ENCODE measurements around the gene MYO1G. TPM values are rescaled to one million over a fixed set of nuclear protein-coding genes. Genes with fewer than 3 reads are reported as not detected.

MYO1G gene
- total RNA-seq, 1 donor from 2014 or later: 0.41 TPM

GRCh38 chr7:44969701-44970522 lies 8.9 kb downstream of the MYO1G start:
- DNase-seq (ENCODE audit: low spot score in 2 of 2) (no peak), FAIRE-seq (no peak)

DNA sequence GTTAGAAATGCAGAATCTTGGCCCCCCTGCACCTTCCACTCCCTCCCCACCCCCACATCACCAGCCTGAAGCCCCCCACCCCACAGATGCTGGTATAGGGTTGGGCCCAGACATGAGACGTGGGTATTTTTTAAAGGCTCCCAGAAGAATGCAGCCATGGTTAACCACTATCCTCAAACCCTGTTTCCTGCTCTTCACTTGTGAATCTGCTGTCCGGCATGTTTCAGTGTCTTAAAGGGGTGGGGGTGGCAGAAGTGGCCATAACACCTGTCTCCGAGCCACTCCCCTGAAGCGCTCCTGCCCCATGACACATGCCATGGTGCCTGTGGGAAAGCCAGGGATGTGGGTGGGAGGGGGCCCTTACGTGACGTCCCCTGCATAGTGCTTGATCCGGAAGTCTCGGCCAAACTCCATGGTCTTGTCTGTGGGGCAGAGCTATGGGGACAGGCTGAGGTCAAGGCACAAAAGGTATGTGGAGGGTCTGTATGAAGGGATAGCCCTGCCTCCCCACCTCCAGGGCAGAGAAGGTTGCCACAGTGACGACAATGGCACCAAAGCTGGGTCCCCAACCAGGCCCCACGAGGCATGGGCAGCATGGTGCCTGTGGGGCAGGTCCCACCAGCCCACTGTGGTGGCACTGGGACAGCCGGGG lies 9.6 kb downstream of the MYO1G start:
- FAIRE-seq: no peak
- DNase-seq (ENCODE audit: low spot score in 2 of 2): no peak

DNA sequence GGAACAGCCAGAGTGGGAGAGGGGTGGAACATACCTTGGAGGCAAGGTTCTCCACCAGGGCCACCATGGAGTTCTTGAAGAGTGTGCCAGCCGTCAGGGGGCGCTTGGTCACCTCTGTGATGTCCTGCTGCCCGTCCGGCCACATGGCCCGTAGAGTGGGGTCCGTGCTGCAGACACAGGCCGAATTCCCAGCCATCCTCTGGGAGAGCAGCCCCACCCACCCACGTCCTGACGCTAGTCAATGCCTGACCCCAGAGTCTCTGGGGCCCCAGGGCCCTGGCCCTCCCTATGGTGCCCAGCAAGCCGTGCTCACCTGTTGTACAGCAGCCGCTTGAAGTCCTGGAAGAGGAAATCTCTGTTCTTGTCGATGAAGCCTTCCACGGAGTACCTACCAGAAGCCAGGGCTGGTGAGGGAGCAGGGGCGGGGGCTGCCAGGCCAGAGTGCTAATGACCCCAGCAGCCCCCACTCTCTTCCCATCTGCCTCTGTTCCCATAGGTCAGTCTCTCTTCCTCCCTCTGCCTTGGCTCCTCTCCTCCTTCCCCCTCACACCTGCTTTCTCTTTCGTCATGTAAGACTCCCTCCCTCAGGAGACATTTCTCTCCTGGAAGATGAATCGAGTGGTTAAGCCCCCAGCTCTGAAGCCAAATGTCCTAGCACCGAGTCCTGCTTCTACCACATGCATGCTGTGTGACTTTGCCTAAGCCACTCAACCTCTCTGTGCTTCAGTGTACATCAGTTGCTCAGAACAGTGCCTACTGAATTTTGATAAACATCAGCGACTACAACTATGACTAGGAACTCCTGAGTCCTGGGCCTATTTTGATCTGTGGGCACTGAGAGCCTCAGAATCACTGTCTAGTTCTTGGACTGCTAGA lies 11.0 kb downstream of the MYO1G start:
- DNase-seq (ENCODE audit: low spot score in 2 of 2) (no peak), FAIRE-seq (no peak)

- DNase-seq (ENCODE audit: low spot score in 2 of 2) (no peak), FAIRE-seq (no peak)
Measured at GRCh38 chr7:44966731-44967538, 11.9 kb downstream of the MYO1G start.

DNA sequence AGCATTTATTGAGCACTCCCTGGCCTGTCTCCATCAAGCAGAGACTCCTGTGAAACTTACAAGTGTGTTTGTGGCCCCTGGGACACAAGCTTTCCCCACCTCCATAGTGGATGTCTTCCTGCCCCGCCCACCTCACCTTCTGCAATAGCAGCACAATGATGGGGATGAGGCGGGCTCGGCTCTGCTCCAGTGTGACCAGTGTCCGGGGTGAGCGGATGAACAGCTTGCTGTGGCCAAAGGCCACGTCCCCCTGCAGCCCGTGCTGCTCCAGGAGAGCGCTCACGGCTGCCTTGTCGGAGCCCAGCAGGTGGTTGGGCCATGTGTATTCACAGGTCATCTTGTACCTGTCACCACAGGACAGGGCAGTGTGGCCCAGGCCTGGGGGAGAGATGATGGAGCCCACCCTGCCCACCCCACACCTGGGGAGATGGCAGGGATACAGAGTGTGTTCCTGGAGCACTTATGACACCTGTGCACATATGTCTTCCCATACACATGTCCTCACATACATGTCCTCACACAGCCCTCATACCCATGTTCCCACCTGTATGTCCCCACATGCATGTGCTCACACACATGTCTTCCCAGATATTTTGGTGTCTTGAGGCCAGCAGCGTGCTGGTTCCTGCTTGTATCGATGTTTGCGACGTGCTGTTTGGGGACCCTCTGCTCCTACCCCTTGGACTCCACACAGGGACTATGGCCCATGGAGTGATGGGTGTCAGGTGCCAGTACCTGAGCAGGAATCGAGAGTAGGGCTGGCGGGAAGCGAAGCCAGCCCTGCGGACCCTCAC lies 12.7 kb downstream of the MYO1G start:
- FAIRE-seq: no peak
- DNase-seq (ENCODE audit: low spot score in 2 of 2): no peak

DNA sequence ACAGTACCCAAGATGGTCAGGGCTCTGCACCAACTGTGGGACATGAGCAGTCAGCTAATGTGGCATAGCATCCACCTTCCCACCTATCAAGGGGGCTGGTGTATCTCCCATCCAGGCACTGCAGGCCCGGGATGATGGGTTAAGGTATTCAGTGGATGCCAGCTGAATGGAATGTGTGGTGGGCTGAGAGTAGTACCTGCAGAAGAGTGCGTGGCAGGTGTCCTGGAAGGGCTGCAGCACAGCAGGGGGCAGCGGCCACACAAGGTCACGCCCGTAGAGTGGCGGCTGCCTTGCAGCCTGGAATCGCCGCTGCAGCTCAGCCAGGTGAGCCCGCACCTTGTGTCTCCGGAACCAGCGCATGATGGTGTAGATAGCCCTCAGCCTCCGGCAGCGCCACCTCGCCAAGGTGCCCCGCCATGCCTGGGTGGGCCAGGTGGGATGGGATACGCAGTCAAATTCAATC lies 13.3 kb downstream of the MYO1G start:
- FAIRE-seq (no peak), DNase-seq (ENCODE audit: low spot score in 2 of 2) (no peak)

DNA sequence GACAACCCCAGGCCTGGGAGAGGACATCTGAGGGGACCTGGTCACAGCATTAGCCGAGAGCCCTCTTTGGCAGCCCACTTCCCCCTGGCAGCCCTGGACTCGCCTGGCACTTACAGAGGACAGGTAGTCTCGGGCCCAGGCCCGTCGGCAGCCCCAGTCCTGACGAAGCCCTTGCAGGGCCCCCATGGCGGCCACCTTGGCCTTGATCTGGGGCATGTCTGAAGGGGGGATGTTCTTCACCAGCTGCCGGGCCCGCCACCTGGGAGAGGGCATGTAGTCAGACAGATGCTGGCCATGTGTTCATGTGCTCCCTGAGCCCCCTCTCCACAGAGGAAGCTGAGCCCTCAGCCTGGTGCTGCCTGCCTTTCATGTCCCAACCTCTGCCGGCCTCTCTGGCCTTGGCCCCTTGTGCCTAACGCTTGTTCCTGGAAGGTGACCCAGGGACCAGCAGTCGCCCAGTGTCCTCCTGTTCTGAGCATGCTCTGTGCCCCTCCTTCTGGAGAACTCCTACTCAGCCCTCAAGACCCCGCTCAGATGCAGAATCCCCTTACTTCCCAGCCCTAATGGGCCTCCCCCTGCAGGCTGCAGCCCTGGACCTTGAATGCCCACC lies 13.9 kb downstream of the MYO1G start:
- DNase-seq (ENCODE audit: low spot score in 2 of 2): no peak
- no peak for FAIRE-seq

DNA sequence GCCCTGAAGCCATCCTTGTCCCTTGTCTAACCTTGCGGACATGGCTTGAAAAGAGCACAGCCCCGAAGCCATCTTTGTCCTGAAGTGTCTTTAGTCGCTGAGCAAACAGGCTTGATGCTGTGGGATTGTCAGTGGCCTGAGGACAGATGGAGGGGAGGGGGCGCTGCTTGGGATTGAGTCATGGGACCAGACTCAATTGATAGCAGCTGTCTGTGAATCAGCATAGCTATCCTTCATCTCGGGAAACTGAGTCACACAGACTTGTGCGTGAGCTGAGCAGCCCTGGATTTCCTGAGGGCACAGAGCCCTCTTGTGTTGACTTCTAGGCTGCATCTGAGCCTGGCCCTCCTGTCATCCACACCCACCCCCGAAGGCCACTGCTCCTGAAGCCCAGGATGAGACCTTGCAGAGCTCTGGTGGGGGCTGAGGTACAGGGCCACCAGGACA lies 14.4 kb downstream of the MYO1G start:
- FAIRE-seq: no peak
- no peak for DNase-seq (ENCODE audit: low spot score in 2 of 2)

GRCh38 chr7:44963364-44964290 lies 15.2 kb downstream of the MYO1G start:
- DNase-seq (ENCODE audit: low spot score in 2 of 2): no peak
- FAIRE-seq: no peak

GRCh38 chr7:44962483-44963251 lies 16.1 kb downstream of the MYO1G start:
- FAIRE-seq (no peak), DNase-seq (ENCODE audit: low spot score in 2 of 2) (peak; percentile 63 to 81)

DNA sequence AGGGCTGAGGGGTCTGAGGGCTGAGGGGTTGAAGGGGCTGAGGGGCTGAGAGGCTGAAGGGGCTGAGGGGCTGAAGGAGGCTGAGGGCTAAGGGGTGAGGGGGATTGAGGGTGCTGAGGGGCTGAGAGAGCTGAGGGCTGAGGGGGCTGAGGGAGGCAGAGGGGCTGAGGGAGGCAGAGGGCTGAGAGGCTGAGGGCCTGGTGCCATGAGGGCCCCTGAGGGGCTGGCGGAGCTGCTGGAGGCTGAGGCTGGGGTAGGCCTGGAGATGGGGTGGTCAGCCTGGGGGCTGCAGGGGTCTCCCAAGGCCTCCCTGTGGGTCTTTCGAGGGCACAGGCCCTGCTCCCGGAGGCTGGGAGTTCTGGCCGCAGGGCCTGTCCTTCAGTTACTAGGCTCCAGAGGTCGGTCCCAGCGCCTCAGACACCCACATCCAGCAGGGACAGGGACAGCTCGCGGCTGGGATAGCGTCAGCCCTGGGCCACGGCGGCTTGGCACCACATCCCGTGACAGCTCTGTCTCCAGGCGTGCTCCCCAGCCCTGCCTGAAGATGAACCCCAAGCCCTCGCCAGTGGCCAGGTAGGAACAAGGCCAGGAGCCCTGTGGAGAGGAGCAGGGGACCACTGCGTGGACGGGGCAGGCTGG lies 16.9 kb downstream of the MYO1G start:
- no peak for DNase-seq (ENCODE audit: low spot score in 2 of 2)
- no peak for FAIRE-seq

DNA sequence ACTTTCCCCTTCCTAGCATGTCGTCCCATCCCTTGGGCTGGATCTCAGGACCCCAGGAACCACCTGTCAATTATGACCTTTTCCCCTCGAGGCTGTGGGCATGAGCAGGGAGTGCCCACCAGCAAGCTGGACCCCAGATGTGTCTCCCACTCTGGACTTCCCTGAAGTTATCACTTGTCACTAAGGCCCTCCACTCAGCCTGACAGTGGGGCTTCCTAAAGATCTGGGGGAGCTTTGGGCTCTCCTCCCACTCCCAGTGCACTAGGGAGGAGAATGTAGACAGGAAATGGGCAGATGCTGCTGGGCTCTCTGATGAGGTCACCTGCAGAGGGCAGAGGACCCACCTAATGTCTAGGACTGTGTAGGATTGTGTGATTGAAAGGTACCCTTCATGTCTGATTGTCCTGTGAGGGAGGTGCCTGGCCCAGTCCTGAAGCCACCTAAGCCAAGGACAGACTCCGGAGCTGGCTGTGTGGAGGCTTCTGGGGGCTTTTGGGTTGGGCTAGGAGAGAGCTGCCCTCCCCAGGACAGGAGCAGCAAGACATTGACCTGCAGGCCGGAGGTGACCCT lies 18.7 kb downstream of the MYO1G start:
- FAIRE-seq: no peak
- no peak for DNase-seq (ENCODE audit: low spot score in 2 of 2)

DNA sequence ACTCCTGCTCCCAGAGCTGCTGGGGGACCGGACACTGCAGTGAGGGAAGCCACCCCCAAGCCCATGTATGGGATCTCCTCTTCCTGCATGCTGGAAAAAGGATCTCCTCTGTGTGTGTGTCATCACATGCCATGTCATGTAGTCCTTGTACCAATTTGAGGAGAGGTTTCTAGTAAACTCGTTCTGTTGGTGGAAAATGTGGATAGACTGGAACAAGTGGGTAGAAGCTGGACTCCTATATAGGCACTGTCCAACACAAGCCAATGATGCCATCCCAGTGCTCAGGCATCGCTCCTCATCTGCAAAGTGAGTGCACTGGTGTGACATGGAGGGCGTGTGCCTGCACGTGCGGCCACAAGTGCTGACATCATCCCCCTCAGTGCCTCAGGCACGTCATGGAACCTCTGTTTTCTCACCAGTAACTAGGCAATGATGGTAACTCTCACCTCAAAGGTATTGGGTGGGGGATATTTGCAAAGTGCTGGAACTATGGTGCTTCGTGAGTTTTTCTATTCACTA lies 19.3 kb downstream of the MYO1G start:
- FAIRE-seq (no peak), DNase-seq (ENCODE audit: low spot score in 2 of 2) (no peak)

DNA sequence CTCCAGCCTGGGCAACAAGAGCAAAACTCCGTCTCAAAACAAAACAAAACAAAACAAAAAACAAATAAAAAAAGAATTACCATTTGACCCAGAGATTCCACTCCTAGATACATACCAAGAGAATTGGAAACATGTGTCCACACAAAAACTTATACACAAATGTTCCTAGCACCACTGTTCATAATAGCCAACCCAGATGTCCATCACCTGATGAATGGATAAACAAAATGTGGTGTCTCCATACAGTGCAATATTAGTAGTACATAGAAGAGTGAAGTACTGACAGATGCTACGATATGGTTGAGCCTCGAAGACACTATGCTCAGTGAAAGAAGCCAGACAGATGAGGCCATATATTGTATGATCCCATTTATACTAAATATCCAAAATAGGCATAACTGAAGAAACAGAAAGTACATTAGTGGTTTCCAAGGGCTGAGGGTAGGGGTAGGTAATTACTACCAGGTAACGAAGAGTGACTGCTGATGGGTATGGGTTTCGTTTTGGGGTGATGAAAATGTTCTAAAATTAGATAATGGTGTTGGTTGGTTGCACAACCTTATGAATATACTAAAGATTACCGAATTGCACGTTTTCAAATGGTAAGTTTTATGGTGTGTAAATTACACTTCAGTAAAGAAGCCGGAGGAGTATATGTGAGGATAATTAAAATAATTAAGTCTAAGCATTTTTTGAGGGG lies 20.0 kb downstream of the MYO1G start:
- FAIRE-seq: no peak
- no peak for DNase-seq (ENCODE audit: low spot score in 2 of 2)

DNA sequence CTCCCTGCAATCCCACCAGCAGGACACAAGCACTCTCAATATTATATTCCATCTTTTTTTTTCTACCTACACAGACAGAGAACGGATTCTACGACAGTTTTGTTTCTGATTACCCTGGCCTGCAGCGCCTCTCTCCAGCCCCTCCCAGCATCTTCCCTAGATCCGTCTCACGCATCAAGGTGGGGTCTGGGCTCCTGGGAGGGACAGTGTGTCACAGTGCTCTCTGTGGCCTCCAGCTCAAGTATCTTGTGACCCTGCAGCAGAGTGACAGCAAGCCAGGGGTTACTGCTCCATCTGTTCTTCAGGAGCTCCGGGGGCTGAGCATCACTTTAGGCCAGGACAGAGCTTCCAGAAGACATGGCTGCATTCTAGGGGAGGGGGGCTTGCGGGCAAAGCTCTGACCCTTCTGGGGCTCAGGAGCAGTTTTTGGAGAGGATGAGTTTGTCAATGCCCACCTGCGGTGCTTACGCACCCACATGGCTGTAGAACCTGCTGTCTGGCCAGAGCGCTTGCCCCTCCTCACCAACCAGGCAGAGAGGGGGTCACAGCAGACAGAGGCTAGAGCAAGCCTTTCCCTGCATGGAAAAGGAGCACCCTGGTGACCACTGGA lies 22.6 kb downstream of the MYO1G start:
- DNase-seq (ENCODE audit: low spot score in 2 of 2) (no peak), FAIRE-seq (no peak)

Data from frontal cortex (tissue), 4 donors.